K562 (cell line): ENCODE data around the gene IGFBP4.

Source experiments
- BCOR ChIP-seq: fragments of 450-650 bp; IDR thresholded peaks from 2 replicates; pipeline ENCODE4 v1.6.1; 2016
- CUX1 ChIP-seq: fragments of 200-800 bp; sonication (Bioruptor generic); IDR thresholded peaks from 2 replicates; pipeline ENCODE4 v1.6.1; 2016; ENCODE audit warnings: missing genetic modification characterization, missing compliant biosample characterization
- IFI16 ChIP-seq: fragments of 250-450 bp; sonication (Bioruptor Pico); IDR thresholded peaks from 2 replicates; pipeline ENCODE4 v2.1.2; 2022; ENCODE audit warnings: mild to moderate bottlenecking, inconsistent platforms
- PPARD ChIP-seq: fragments of 250-450 bp; sonication (Bioruptor Pico); IDR thresholded peaks from 2 replicates; pipeline ENCODE4 v1.8.0; 2022; ENCODE audit warnings: inconsistent platforms, mild to moderate bottlenecking, moderate library complexity
- PREB ChIP-seq: sonication (generic); formaldehyde crosslinking; IDR thresholded peaks from 2 replicates; pipeline ENCODE4 v1.8.1; 2023; ENCODE audit warnings: mild to moderate bottlenecking, missing genetic modification reagents
- RNF2 ChIP-seq: sonication (generic); IDR thresholded peaks from 2 replicates; pipeline ENCODE4 v1.6.1; 2016
- TAF1 ChIP-seq: IDR thresholded peaks from 2 replicates; pipeline ENCODE4 v1.6.1; 2011; ENCODE audit warnings: mild to moderate bottlenecking, low read length, moderate library complexity; ENCODE audit not compliant: insufficient read depth, control insufficient read depth, severe bottlenecking; ENCODE audit errors: extremely low read depth
- TF ChIP-seq, protein P1 (sequence below): fragments of 450-650 bp; IDR thresholded peaks from 2 replicates; pipeline ENCODE4 v1.6.1; 2017; ENCODE audit warnings: antibody characterized with exemption
- TF ChIP-seq, protein P2 (sequence below), 2 experiments: fragments of 450-650 bp in 1 of 2; sonication (generic) in 1 of 2; formaldehyde crosslinking in 1 of 2; IDR thresholded peaks in 1 of 2; conservative IDR thresholded peaks in 1 of 2; 2 replicates each; pipeline versions ENCODE4 v1.6.1 to v1.8.1; 2016 to 2023; ENCODE audit warnings: mild to moderate bottlenecking in 2 of 2, moderate library complexity in 2 of 2, inconsistent platforms in 1 of 2, missing genetic modification reagents in 1 of 2

DNA sequence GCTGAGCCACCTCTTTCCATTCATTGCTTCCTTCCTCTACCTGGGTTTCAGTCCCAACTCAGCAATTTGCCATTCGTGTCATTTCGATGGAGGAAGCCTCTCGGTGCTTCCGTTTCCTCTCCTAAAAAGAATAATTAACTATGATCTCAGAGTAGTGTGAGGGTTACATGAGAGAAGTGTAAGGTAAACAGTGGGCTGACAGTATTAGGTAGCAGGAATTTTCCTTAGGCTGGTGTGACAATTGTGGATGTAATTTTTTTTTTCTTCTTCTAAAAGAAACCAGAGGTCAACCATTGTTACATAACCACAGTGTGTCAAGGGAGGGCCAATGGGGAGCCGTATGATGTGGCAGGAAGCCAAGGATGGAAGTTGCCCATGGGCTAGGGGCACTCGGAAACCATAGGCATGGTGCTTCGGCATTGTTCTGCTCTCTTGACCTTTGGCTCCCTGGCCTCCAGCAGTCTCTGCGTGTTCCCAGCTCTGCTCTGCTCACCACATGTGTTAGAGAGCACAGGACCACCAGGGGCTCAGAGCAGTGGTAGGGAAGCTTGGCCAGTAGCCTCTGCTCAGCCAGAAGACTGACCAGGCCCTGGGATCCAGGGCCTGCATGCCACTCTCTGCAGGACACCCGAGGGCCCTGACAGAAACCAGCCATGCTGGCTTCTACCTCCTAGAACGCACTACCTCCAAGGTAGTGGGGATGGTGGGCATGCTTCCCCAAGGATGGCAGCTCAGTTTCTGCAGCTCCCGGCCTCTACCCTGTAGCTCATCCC, 23.5 kb upstream of the IGFBP4 start:
- TF ChIP-seq PREB (no peak), RNF2 (no peak), PPARD (no peak), IFI16 (CRISPR knock-in tag) (no peak), BCOR (no peak), TAF1 (no peak), CUX1 (CRISPR knock-in tag) (no peak)
- TF ChIP-seq, protein P1, sequence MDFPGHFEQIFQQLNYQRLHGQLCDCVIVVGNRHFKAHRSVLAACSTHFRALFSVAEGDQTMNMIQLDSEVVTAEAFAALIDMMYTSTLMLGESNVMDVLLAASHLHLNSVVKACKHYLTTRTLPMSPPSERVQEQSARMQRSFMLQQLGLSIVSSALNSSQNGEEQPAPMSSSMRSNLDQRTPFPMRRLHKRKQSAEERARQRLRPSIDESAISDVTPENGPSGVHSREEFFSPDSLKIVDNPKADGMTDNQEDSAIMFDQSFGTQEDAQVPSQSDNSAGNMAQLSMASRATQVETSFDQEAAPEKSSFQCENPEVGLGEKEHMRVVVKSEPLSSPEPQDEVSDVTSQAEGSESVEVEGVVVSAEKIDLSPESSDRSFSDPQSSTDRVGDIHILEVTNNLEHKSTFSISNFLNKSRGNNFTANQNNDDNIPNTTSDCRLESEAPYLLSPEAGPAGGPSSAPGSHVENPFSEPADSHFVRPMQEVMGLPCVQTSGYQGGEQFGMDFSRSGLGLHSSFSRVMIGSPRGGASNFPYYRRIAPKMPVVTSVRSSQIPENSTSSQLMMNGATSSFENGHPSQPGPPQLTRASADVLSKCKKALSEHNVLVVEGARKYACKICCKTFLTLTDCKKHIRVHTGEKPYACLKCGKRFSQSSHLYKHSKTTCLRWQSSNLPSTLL: no peak
- TF ChIP-seq, protein P2, sequence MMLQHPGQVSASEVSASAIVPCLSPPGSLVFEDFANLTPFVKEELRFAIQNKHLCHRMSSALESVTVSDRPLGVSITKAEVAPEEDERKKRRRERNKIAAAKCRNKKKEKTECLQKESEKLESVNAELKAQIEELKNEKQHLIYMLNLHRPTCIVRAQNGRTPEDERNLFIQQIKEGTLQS (IDR thresholded peaks at IDR 0.05): no peak
- TF ChIP-seq, protein P2 (CRISPR knock-in tag; conservative IDR thresholded peaks at IDR 0.05): no peak
